Fibroblast of peridontal ligament (primary cell): ENCODE data around the gene DPF3.

ENCODE experiments used
- DNase-seq: peaks from one replicate; pipeline ENCODE4 v3.0.0-alpha.2; 2010; ENCODE audit errors: extremely low read depth

The DPF3 gene

DNA sequence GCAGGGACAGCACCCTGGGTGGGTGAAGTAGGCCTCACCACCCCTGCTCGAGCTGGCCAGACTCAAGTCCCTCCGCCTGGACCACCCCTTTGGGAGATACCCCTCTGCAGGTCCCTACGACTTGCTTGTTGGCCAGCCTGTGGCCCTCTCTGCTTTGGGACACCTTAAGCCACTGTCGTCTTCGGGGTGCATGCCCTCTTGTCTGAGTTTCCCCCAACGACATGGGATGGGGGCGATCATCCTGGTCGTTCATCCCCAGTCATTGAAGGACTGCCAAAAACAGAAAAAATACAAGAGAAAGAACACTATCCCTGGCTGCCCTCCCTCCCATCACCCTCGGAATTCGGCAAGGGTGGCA, 151.1 kb downstream of the DPF3 start:
- DNase-seq, result no peak

- DNase-seq, result no peak
Observed at GRCh38 chr14:72742118-72742837, 151.6 kb downstream of the DPF3 start.

DNA sequence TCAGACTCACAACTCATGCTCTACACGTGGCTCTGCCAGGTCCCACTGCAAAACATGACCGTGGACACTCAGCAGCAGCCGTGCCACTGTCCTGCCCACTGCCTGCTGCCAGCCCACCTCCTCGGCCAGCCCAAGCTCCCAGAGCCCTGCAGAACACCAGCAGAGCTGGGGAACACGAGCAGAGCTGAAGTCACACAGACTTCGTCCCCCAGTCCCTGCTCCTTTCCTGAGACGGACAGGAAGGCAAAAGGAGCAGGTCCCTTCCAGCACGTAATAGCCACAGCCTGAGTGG, 152.1 kb downstream of the DPF3 start:
- no peak for DNase-seq

DNA sequence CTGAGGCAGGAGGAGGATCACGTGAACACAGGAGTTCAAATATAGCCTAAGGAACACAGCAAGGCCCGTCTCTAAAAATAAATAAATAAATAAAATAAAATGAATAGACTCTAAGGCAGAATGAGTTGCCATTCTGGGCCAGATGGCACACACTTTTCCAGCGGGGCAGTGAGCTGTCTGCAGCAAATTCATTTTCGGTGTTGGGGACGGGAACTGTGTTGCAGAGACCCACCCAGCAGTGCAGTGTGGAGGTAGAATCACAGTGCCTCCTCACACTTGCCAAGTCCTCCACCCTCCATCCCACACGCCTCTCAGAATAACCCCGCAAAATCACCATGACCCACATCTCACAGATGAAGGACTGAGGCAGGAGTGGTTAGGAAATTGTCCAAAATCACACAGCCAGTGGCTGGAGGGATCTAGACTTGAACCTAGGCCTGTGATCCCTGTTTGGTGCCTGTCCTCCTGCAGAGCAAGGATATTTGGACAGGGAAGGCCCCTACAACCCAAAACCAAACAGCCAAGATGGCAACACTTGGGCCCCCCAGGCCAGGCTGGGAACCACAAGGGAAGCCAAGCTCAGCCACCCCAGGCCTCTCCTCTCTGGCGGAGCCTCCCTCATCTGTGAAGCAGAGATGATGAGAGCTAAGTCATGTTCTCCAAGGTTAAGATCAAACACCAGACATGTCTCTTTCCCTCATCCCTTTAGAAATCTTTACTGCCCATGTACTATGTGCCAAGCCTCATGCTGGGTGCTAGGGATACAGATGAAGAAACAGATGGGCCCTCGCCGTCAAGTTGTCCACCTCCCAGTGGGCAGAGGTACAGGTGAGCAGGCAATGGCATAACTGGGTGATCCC, 152.7 kb downstream of the DPF3 start:
- no peak for DNase-seq

- DNase-seq, result no peak
Observed at GRCh38 chr14:72740504-72740961, 153.4 kb downstream of the DPF3 start.

- no peak for DNase-seq
Observed at GRCh38 chr14:72739446-72740405, 154.2 kb downstream of the DPF3 start.

DNA sequence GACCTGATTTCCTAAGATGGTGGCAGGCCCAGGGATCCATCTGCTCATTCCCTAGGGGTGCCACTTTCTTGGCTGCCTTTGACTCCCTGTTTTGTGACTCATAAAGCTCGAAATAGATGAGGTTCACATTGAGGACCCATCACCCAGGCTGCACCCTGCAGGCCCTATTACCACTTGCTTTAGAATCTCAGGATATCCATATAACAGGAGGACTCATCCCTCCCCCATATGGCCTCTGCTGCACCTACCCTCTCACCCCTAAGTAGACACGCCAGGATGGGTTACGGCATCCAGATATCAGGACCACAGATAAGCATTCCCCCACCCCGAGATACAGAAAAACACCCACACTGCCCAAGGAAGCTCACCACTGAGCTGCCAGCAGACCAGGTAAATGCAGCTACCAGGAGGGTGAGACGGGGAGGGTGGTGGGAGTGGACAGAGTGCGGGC, 155.7 kb downstream of the DPF3 start:
- peak; percentile 28 for DNase-seq

DNA sequence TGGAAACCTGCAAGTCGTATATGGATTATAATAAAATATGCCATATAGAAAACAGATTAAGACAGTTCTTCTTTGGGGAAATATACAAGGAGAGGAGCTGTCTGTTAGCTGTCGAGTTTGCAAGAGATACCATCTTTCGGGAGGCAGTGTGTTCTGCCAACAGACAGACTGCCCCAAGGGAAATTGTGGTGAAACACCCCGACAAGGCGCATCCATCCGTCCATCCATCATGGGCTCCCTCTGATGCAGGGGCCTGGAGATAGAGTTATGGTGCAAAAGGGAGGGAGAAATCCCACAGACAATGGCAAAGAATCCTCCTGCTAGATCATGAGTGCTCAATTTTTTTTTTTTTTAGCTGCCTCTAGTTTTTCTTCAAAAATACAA, 156.3 kb downstream of the DPF3 start:
- no peak for DNase-seq

DNA sequence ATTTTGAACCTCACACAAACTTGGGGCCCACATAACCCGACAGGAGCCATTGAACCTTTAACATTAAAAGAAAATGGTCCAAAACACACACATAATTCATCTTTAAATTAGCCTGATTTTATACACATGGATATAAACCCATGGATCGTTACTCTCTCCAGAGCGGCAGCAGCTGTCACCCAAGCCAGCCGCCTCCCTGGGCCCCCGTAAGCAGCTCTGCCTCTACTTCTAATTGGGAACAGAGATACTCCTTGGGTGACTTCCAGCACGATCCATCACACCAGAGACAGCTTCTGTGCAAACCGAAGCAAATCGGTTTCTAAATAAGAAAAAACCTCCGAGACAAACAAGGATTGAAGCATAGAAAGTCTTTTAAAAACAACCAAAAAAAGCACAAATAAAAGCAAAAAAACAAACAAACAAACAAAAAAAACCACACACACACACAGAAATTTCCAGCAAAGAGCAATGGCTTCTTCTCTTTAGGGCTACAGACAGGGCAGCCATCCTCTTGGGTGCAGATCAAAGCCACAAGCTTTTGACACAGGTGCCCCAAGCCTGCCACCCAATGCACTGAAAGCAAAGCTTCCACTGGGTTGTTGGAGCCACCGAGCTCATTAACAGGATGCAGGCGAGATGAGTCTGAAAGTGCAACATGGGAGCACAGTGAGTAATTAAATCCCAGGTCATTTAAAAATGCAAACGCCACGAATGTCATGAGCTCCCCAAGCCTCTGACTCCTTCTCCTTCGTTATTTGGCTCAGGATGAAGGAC, 156.9 kb downstream of the DPF3 start:
- peak; percentile 61 for DNase-seq

GRCh38 chr14:72736308-72736707, 157.6 kb downstream of the DPF3 start:
- peak; percentile 68 for DNase-seq

- no peak for DNase-seq
Observed at GRCh38 chr14:72732022-72732780, 161.7 kb downstream of the DPF3 start.

GRCh38 chr14:72731252-72732020, 162.5 kb downstream of the DPF3 start:
- no peak for DNase-seq

DNA sequence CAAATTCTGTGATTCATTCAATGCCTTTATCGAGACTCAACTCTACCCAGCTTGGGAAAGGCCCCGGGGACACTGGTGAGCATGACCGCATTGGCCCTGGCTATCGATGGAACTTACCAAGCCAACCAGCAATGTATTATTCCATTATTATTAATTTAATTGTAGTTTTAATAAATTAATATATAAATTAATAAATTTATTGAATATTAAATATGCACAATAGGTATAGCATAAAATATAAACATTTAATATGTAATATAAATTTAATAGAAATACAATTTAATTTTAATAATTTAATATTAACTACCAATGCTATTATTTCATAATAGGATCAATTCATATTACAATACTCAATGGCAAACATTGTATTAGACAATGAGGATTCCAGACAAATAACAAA, 163.4 kb downstream of the DPF3 start:
- DNase-seq, result no peak

GRCh38 chr14:72726444-72726843, 167.5 kb downstream of the DPF3 start:
- no peak for DNase-seq

GRCh38 chr14:72723858-72724530, 169.9 kb downstream of the DPF3 start:
- DNase-seq, result peak; percentile 84

DNA sequence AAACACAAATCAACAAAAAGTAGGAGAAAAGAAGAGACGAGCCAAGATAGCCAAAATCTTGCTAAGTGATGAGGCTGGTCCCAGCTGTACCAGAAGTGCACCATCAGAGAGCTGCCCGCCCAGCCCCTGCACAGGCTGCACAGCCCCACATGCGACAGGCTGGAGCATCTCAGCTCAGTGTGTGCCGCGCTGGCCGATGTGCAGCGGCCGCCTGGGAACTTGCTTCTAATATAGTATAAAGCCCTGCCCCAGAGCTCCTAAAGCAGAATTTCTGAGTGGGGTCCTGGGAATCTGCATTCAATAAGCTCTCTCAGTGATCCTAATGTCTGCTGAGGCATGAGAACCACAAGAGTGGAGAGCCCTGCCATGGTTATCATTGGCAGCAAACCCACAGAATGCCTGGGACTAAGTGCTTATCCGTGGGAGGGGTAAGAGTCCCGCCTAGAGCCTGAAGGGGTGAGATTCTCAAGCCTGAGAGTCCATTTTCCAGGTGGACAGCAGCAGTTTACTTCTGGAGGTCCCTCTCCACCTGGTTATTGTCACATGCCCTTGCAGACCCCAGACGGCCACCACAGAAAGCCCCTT, 171.6 kb downstream of the DPF3 start:
- DNase-seq, result no peak

GRCh38 chr14:72721083-72721482, 172.8 kb downstream of the DPF3 start:
- no peak for DNase-seq

DNA sequence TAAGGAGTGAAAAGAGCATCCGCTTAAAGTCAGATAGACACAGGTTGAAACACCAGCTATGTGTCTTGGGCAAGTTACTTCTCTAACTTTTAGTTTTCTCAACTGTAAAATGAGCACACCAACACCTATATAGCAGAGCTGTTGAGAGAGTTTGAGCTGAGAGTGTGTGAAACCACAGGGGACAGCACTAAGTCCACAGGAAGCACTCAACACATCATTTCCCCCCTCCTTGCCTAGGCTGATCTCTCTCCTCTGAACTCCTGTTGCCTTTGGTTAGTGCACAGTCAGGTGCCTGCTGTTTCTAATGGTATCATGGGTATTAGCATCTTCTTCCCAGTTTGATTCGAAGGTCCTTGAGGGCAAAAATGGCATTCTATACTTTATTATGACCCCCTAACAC, 176.7 kb downstream of the DPF3 start:
- DNase-seq, result no peak

DNA sequence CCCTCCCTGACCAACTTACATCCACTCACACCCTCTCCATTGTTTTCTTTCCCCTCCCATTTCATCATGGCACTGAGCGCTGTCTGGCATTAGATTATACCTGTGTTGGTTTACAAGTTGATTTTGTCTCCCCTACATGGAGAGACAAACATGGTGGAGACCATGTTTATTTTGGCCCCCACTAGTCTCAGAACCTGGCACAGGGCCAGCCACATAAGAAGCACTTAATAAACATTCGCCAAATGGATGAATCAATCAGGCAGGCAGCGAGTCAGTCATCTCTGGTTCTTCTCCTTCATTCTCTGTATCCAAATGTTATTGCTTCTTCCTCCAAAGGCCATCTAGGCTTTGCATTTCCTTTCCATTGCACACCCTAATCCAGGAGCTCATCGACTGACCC, 177.4 kb downstream of the DPF3 start:
- no peak for DNase-seq
